HCT116 (cell line): ENCODE data around the gene CCDC137.

Source experiments
- CTCF ChIP-seq, 3 experiments: fragments of 200-600 bp in 1 of 3; sonication (generic) in 1 of 3; IDR thresholded peaks in 2 of 3; conservative IDR thresholded peaks in 1 of 3; 2 replicates each; pipeline ENCODE4 v1.5.1; 2012 to 2017; ENCODE audit warnings: low read depth in 2 of 3, low read length in 2 of 3, antibody characterized with exemption in 1 of 3, borderline replicate concordance in 1 of 3, control low read depth in 1 of 3, mild to moderate bottlenecking in 1 of 3, mixed read lengths in 1 of 3, mixed run types in 1 of 3, moderate library complexity in 1 of 3; ENCODE audit not compliant: insufficient read depth in 1 of 3
- MAX ChIP-seq: IDR thresholded peaks from 2 replicates; pipeline ENCODE4 v1.6.1; 2012
- TCF7L2 ChIP-seq: IDR thresholded peaks from 2 replicates; pipeline ENCODE4 v1.7.0; 2011; ENCODE audit warnings: borderline replicate concordance, inconsistent platforms; ENCODE audit not compliant: insufficient read depth, insufficient read length; ENCODE audit errors: extremely low read depth

- TF ChIP-seq CTCF (IDR thresholded peaks at IDR 0.05 in 2 of 3, conservative IDR thresholded peaks at IDR 0.05 in 1 of 3; ENCODE audit: borderline replicate concordance in 1 of 3, insufficient read depth in 1 of 3, low read depth in 2 of 3, low read length in 2 of 3): no peak
- no peak for TF ChIP-seq TCF7L2
- TF ChIP-seq MAX: no peak
These were observed 28.7 kb downstream of the CCDC137 start for GRCh38 chr17:81695211-81695610.
